ENCODE measurements around the gene CRTC2.

Gene CRTC2

DNA sequence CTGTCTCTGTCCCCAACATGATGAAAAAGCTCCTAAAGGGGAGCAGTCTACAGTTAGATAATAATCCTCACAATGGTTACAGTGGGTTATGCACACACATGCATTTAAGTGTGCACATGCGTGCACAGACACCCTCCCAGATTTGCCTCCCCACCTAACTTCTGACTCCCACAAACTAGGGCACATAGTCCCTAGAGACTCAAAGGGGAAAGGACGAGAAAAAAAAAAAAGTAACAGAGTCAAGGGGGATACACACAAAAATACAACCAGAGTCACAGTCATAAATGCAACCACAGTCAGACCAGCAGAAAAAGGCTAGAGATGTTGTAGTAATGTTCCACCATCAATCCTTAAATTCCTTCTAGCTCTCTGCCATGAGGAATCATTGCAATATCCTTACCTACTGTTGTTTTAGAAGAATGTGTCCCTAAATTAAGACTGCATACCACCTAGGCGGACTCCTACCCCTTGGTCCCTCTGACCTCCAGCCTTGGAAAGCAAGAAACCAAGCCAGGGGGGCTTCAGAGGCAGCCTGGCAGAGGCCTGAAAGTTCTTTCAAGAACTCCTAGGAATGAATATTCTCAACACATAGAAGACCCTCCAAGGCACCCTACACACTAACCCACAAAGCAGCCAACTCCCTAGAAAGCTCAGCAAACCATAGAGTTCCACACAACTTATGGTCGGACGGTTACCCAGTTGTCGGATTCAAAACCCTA is 1.3 kb downstream of the CRTC2 start:
- DNase-seq (ENCODE audit: low read depth), result no peak
- H3K4me3 ChIP-seq (replicated peaks; ENCODE audit: low read depth, low read length), result peak overlapping the region; percentile 68
- TF ChIP-seq, protein P1, sequence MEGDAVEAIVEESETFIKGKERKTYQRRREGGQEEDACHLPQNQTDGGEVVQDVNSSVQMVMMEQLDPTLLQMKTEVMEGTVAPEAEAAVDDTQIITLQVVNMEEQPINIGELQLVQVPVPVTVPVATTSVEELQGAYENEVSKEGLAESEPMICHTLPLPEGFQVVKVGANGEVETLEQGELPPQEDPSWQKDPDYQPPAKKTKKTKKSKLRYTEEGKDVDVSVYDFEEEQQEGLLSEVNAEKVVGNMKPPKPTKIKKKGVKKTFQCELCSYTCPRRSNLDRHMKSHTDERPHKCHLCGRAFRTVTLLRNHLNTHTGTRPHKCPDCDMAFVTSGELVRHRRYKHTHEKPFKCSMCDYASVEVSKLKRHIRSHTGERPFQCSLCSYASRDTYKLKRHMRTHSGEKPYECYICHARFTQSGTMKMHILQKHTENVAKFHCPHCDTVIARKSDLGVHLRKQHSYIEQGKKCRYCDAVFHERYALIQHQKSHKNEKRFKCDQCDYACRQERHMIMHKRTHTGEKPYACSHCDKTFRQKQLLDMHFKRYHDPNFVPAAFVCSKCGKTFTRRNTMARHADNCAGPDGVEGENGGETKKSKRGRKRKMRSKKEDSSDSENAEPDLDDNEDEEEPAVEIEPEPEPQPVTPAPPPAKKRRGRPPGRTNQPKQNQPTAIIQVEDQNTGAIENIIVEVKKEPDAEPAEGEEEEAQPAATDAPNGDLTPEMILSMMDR (IDR thresholded peaks at IDR 0.05; ENCODE audit: low read length, missing control alignments), result no peak

DNA sequence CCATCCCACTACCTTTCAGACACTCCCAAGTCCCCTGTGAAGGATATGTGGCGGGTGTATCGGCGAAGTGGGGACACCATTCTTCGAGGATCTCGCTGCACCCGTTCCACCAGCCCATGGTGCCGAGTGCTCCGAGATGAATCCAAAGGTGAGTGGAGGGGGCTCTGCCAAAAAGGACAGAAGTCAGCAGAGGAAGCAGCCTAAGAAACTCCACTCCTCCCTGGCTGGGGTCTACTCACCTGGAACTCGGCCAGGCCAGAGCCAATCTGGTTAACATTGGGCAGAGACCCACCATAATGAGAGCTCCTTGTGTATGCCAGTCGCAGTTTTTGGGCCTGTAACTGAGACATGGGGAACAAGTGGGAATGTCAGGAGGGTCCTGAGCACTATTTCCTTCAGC is 3.6 kb downstream of the CRTC2 start:
- DNase-seq (ENCODE audit: low read depth), result no peak
- H3K4me3 ChIP-seq (replicated peaks; ENCODE audit: low read depth, low read length), result no peak overlapping the region
- TF ChIP-seq, protein P1 (IDR thresholded peaks at IDR 0.05; ENCODE audit: low read length, missing control alignments), result no peak

DNA sequence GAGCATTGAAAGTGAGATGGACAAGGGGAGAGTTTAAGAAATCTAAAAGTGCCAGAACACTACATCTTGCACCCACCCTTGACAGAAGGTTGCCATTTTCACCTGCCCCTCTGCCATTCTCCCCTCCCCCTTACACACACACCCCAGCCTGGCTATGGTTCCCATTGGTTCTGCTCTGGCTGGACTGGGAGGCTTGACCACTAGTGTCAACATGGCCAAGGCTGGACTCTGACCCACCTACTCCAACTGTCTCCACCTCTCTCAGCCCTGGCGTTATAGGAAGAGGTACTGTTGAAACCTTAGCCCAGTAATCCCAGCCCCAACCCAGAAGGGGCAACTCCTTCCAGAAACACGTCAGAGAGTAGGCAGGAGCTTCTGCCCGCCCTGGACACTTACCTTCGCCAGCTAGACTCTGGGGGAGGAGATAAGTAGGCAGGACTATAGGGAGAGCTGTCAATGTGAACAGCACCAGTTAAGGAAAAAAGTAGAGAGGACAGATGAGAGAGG is 4.5 kb downstream of the CRTC2 start:
- TF ChIP-seq, protein P1 (IDR thresholded peaks at IDR 0.05; ENCODE audit: low read length, missing control alignments), result no peak
- no peak overlapping the region for H3K4me3 ChIP-seq (replicated peaks; ENCODE audit: low read depth, low read length)
- DNase-seq (ENCODE audit: low read depth), result no peak

DNA sequence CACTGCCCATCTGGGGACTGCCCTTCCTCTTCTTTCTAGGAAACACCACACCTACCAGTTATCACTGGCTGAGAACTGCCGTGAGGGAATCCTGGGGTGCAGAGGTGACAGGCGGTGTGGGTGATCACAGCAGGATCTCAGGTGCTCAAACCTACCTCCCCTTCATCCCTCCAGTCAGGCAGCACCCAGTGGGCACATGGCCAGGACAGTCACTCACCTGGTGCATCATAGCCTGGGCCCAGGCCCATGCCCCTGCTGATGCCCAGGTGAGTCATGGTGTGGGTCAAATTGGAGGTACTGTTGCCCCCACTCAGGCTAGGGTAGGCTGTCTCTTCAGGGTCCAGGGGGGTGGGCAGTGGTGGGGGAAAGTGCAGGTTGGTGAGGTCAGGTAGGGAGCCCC is 6.6 kb downstream of the CRTC2 start:
- no peak for DNase-seq (ENCODE audit: low read depth)
- TF ChIP-seq, protein P1 (IDR thresholded peaks at IDR 0.05; ENCODE audit: low read length, missing control alignments), result no peak
- no peak overlapping the region for H3K4me3 ChIP-seq (replicated peaks; ENCODE audit: low read depth, low read length)

DNA sequence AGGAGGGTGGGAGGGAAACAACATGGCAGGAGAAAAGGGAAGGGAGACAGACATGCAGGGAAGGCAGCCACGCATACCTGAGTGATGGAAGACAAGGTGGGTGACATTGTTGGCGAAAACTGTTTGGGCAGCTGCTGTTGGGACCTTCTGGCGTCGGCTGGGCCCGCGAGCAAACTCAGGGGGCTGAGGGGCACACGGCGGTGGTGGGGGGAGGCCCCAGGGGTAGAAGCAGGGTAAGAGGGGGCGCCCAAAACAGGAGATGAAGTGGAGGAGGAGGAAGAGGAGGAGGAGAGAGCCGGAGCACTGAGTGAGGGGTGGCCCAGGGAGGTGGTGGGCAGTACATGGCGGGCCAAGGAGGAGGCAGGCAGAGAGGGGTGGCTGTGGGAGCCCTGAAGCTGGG is 7.2 kb downstream of the CRTC2 start:
- no peak for DNase-seq (ENCODE audit: low read depth)
- TF ChIP-seq, protein P1 (IDR thresholded peaks at IDR 0.05; ENCODE audit: low read length, missing control alignments), result no peak
- no peak overlapping the region for H3K4me3 ChIP-seq (replicated peaks; ENCODE audit: low read depth, low read length)

DNA sequence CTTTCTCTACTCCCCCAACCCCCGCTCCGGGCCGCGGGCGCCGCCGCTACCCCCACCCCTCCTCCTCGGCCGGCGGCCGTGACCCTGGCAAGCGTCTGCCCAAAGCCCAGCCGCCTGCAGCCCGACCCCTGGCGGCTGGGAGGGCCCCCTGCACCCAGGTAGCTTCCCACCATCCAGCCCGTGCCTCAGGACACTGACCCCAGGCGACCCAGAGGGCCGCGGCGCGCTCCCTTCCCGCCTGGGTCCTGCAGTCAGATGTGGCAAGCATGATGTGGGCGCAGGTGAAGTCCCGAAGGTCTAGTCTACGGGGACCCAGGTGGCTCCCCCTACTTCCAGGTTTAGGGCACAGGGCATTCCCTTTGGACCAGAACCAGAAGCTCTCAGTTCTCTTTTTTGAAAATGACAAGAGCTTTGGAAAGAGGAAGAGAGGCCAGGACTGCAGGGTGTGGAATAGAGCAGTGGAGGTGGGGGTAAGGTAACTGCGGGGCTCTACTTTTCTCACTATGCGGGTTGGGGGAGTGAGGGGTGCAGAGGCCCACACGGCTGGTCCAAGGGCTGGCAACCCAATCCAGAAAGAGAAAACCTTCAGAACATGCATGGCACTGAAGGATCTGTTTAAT is 11.7 kb downstream of the CRTC2 start, which contains the start of gene DENND4B:
Gene DENND4B (minus strand): TSS at position 97 of the 620 bp plus-strand sequence. CDS start 2,344 bp downstream, outside the sequence.
- H3K4me3 ChIP-seq (replicated peaks; ENCODE audit: low read depth, low read length), result peak within 1 kb of the TSS; percentile 75
- DNase-seq (ENCODE audit: low read depth), result peak; percentile 75
- TF ChIP-seq, protein P1 (IDR thresholded peaks at IDR 0.05; ENCODE audit: low read length, missing control alignments), result peak; percentile 68

All from fibroblast of pulmonary artery (primary cell).